Lung microvascular endothelial cell (primary cell): ENCODE results near the gene PRPSAP1. TPM values are rescaled to one million over a fixed set of nuclear protein-coding genes. Genes with fewer than 3 reads are reported as not detected.

Source experiments
- DNase-seq, 2 donors: peaks; one replicate each; pipeline versions ENCODE4 v3.0.0 to v3.0.0-alpha.2; 2010; ENCODE audit warnings: low read depth in 2 of 2
- total RNA-seq: library from RNA; depleted of rRNA; stranded (reverse); fragments of >200 nt; gene quantifications from 2 replicates; pipeline ENCODE4 v1.2.1, GENCODE V29; 2014

PRPSAP1 gene
- total RNA-seq, 1 donor from 2014 or later: 103 TPM

GRCh38 chr17:76383546-76384221 lies 30.0 kb upstream of the PRPSAP1 start:
- peak; percentile 69 to 75 for DNase-seq

DNA sequence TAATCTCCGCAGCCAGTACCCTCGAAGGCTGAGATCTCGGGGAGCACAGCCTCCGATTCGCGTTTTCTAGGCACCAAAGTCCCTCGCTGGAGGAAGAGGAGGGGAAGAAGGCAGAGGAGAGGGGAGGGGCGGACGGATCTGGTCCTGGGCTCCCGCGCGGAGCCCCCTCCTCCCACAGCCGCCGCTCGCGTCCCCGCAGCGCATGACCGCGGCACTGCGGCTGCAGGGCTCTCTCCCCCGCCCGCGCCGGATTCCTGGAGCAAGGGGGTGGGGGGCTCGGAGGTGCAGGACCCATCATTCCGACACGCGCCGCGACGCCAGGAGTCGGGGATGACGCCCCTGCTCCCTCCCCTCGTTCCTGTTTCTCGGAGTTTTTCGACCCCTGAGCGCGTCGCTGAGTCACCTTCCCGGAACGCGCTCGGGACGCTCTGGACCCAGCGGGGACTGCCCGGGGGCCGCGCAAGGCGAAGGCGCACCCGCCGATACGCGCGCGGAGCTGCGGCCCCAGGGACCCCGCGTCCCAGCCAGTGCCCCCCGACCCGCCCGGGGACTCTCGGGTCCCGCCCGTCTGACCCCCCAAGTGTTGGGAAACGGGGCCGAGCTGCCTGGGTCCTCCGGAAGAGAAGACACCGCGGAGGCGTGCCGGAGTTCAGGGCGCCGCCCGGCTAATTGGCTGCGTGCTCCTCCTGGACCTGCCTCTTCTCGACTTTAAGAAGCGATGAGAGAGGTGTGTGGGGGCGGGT lies 29.3 kb upstream of the PRPSAP1 start:
- peak; percentile 81 to 90 for DNase-seq

- DNase-seq: peak; percentile 64 to 85
Observed at GRCh38 chr17:76382351-76382802, 28.7 kb upstream of the PRPSAP1 start.

DNA sequence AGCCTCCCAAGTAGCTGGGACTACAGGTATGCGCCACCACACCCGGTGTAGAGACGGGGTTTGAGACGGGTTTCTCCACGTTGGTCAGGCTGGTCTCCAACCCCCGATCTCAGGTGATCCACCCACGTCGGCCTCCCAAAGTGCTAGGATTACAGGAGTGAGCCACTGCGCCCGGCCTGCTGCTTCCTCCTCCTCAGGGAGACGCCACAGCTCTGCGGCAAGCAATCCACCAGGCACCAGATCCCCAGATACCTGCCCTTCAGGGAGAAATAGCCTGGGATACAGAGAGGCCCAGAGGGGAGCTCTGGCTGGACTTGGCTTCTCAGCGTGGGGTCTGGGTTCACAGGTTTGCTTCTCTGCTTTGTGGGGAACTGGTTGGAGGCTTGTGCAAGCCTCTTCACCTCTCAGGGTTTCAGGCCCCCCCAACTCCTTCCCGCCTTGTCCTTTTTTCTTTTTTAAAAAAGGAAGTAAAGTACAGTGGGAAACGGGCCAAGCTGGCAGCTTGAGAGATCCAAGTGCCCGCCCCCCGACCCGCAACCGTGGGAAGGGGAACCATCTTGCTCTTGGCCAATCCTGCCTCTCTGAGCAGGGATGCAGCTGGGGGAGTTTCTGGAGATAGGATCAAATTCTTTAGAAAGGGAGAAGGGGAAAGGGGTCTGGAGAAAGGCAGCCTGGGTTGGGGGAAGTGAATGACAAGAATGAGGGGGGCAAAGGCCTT lies 28.1 kb upstream of the PRPSAP1 start:
- peak; percentile 27 to 44 for DNase-seq

DNA sequence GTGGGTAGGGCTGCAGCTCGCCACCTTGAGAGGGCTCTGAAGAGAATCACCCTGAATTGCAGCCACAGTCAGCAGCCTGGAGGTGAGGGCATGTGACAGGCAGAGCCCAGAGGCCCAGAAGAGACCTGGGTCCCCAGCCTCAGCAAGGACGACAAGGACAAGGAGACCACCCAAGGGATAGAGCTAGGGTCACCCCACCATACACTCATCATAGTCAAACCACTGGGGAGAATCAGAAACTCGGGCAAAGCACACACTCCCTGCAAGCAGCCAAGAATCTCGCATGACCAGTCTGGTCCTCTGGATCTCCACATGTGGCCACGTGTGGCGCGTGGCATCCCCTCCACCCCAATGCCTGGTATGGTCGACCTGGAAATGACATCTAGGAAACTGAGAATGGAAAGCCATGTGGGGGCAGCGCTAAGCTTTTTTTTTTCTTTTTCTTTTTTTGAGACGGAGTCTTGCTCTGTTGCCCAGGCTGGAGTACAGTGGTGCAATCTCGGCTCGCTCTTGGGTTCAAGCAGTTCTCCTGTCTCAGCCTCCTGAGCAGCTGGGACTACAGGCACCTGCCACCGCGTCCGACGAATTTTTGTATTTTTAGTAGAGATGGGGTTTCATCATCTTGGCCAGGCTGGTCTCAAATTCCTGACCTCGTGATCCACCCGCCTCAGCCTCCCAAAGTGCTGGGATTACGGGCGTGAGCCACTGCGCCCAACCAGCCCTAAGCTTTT lies 26.1 kb upstream of the PRPSAP1 start:
- peak in 1 of 2 donors; percentile 64 for DNase-seq

GRCh38 chr17:76379275-76379641 lies 25.5 kb upstream of the PRPSAP1 start:
- no peak for DNase-seq

GRCh38 chr17:76378548-76379274 lies 25.0 kb upstream of the PRPSAP1 start:
- DNase-seq: peak; percentile 11 to 50

DNA sequence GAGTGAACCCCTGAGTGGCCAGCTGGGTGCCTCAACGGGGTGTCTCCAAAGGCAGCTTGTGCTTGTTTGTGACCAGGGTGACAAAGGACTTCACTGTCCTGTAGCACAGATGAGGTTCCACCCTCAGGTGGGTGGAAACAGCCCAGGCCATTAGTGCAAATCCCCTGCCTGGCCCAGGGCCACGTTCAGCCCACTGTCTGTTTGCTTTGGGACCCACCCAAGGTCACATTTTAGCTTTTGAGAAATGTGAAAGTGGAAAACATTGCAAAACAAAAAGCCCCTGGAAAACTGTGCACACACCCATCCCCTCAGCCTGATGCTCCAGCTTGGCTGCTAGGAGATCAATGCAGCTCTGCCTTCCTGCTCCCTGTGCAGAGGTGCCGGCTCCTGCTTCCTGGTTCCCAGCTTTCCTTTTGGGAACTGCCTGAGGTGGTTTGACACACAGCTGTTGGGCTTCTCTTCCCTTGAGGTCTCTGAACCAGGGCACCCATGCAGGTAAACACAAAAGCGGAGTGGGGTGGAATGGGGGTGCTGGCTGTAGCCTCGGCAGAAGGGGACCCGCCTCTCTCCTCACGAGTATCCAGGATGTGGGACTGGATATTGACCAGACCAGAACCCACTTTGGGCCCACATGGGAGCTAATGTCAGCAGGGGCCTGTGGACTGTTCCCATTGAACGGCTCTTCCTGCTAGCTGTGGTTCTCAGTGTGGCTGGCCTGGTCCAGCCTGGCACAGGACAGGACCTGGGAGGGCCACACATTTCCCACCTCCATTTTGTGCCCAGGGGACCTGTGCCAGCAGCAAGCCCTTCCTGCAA lies 22.8 kb upstream of the PRPSAP1 start:
- no peak for DNase-seq

GRCh38 chr17:76371656-76372628 lies 18.2 kb upstream of the PRPSAP1 start:
- DNase-seq: peak; percentile 97 to 99

DNA sequence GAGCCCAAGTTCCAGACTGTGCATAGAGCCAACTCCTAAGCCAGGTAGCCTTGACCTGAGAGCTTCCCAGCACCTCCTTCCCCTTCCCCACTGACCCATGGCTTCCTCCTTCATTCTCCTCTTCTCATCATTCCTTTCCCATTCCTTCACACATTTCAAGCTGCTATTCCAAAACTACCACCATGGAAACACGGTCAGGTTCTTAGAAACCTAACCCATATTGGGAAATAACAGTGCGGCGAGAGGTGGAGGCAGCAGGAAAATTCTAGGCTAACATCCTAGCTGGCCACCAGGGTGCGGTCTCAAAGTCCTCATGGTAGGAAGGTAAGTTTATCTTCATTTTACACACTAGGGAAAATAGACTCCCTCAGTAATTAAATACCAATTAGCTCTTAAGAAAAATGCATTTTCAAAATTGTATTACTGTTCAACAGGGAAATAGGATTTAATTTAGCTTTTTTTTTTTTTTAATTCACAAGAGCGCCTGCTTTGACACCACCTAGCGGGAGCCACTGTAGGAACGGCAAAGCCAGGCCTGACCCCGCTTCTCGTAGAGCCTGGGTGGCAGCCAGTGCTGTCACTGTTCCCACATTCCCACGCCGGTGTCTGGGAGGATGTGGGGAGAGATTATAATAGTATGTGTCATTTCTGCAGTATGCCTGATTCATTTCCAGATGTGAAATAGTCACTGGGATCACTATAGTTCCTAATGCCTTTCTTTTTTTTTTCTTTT lies 16.7 kb upstream of the PRPSAP1 start:
- peak; percentile 95 to 98 for DNase-seq

DNA sequence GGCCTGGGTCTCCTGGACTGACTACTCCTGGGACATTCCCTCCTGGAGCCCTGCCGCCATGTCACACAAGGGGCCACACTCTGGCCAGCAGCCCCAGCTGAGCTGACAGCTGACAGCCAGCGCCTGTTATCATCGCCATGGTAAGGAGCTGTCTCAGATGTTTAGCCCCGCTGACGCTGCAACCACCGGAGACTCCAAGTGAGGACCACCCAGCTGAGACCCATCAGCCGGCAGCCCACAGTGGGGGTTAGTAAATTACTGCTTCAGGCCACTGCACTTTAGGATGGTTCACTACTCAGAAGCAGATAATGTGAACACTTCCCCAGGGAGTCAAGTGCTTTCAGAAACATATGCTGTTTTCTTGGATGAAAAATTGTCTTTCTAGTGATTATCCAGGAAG lies 16.1 kb upstream of the PRPSAP1 start:
- DNase-seq: peak in 1 of 2 donors; percentile 17

DNA sequence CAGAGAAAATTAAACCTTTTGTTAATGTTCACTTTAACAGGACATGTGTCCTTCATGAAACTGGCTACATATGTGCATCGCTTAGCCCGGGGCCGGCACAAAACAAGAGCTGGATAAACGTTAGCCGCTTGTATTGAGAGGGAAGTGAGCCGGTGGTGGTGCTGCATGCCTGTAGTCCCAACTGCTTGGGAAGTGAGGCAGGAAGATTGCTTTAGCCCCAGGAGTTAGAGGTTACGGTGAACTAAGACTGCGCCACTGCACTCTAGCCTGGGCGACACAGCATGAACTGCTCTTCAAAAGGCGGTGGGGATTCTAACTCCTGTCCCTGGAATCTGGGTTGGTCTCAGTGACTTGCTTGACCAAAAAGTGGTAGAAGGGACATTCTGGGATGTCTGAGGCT lies 15.7 kb upstream of the PRPSAP1 start:
- no peak for DNase-seq

DNA sequence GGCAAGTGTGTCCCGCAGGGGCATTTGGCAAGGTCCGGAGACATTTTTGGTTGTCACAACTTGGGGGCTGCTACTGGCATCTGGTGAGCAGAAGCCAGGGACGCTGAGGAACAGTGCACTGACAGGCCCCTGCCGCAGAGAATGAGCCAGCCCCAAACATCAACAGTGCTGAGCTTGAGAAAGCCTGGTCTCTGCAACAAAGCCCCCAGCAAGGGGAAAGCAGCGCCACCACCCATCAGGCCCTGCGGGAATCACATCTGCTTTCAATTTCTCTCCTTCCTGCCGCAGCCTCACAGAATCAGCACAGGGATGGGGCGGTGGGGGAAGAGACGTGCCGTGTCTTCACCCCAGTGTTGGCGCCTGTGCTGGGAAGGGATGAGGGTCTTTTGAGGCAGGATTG lies 14.8 kb upstream of the PRPSAP1 start:
- DNase-seq: no peak

DNA sequence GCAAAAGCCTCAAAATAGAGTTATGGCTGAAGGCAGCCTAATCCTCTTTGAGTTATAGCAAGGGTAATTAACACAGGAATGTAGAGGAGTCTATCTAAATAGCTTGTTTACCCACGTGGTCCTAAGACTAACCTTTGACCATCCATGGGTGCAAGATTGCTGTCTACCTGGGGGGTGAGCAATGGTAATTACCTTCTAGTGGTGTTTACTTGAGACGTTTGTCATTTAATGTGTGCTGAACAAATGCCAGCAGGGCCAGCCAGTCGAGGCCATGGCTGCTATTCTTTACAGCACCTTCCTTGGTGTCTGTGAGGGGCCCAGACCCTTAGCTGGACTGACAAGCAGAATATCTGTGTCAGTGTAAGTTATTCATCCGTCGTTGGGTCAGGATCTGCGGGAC lies 13.9 kb upstream of the PRPSAP1 start:
- no peak for DNase-seq

DNA sequence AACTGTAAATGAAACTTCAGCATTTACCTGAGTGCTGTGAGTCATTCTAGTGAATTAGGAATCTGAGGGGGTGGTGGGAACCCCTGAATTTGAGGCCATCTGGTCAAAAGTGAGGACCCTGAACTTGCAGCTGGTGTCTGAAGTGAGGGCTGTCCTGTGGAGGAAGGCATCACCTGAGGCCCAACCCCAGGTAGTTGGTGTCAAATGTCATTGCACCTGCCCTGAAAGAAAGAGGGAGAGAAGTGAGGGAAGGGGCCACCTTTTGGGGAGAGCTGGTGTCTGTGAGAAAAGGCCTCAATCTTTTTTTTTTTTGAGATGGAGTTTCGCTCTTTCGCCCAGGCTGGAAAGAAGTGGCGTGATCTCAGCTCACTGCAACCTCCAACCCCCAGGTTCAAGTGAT lies 12.5 kb upstream of the PRPSAP1 start:
- DNase-seq: no peak

DNA sequence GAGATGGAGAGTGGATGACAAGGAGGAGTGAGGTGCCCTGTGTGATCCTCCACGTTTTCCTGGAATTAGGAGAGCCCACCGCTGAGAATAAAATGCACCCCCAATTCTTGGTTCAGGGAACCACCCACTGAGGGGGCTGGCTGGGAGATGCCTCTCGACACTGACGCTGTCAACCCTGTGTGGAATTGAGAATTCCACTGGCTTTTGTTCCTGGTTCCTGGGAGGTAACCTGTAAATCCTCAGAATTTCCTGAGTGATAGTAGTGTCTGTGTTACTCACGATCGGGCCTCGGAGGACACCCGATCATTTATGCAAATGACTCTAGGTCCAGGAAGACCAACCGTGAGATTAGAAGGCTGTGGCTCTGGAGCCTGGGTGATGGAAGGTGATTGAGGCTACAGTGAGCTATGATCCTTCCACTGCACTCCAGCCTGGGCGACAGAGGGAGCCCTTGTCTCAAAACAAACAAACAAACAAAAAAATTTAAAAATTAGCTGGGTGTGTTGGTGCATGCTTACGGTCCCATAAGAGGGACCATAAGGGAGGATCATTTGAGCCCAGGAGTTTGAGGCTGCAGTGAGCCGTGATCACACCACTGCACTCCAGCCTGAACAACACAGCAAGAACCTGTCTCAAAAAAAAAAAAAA lies 11.7 kb upstream of the PRPSAP1 start:
- peak in 1 of 2 donors; percentile 61 for DNase-seq

DNA sequence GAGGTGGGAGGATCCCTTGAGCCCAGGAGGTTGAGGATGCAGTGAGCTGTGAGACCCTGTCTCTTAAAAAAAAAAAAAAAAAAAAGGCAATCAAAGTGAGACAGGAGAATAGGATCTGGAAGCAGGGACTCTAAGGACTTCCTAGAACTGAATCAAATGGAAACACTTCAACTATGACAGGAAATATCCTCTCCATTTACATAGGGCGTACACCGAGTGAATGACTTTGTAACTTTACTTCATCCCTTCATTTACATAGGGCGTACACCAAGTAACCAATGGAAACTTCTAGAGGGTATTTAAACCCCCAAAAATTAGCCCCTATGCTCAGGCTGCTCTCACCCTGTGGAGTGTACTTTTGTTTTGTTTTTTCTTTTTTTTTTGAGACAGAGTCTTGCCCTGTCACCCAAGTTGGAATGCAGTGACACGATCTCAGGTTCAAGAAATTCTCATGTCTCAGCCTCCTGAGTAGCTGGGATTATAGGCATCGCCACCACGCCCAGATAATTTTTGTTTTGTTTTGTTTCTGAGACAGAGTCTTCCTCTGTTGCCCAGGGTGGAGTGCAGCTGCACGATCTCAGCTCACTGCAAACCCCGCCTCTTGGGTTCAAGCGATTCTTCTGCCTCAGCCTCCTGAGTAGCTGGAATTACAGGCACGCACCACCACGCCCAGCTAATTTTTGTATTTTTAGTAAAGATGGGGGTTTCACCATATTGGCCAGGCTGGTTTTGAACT lies 9.6 kb upstream of the PRPSAP1 start:
- no peak for DNase-seq
